H9 (cell line): ENCODE data around the gene IGSF9. TPM values are rescaled to one million over a fixed set of nuclear protein-coding genes. Genes with fewer than 3 reads are reported as not detected.

ENCODE experiments used
- DNase-seq: peaks from one replicate; pipeline ENCODE4 v3.0.0-alpha.2; 2017
- H2AFZ ChIP-seq: one replicate; pipeline ENCODE4 v1.6.1; 2013; ENCODE audit warnings: mild to moderate bottlenecking, low read length, control low read depth, moderate library complexity
- H2AK5ac ChIP-seq: 2 replicates; pipeline ENCODE4 v1.6.1; 2013; ENCODE audit warnings: low read length, control low read depth, mixed read lengths; ENCODE audit not compliant: insufficient read length
- H2BK120ac ChIP-seq: one replicate; pipeline ENCODE4 v1.6.1; 2013; ENCODE audit warnings: low read depth, mild to moderate bottlenecking, low read length, control low read depth, inconsistent platforms; ENCODE audit not compliant: poor library complexity, severe bottlenecking
- H2BK12ac ChIP-seq: 2 replicates; pipeline ENCODE4 v1.6.1; 2013; ENCODE audit warnings: low read length, control low read depth, mixed read lengths, low read depth; ENCODE audit not compliant: insufficient read length
- H2BK15ac ChIP-seq: 2 replicates; pipeline ENCODE4 v1.6.1; 2013; ENCODE audit warnings: low read depth, low read length, control low read depth
- H2BK20ac ChIP-seq: one replicate; pipeline ENCODE4 v1.6.1; 2013; ENCODE audit warnings: low read depth, mild to moderate bottlenecking, low read length, control low read depth, inconsistent platforms; ENCODE audit not compliant: poor library complexity, severe bottlenecking
- H2BK5ac ChIP-seq: 2 replicates; pipeline ENCODE4 v1.6.1; 2013; ENCODE audit warnings: low read length, control low read depth, mixed read lengths; ENCODE audit not compliant: insufficient read length
- H3K14ac ChIP-seq: 2 replicates; pipeline ENCODE4 v1.6.1; 2013; ENCODE audit warnings: low read length, control low read depth; ENCODE audit not compliant: insufficient read depth
- H3K18ac ChIP-seq: 2 replicates; pipeline ENCODE4 v1.6.1; 2013; ENCODE audit warnings: low read depth, mild to moderate bottlenecking, mixed read lengths, low read length, control low read depth; ENCODE audit not compliant: insufficient read length
- H3K23ac ChIP-seq: 2 replicates; pipeline ENCODE4 v1.6.1; 2013; ENCODE audit warnings: low read length, control low read depth, mixed read lengths, low read depth; ENCODE audit not compliant: insufficient read length
- H3K23me2 ChIP-seq: 2 replicates; pipeline ENCODE4 v1.6.1; 2013; ENCODE audit warnings: low read depth, mild to moderate bottlenecking, mixed read lengths, low read length, control low read depth; ENCODE audit not compliant: insufficient read length, poor library complexity, severe bottlenecking
- H3K27ac ChIP-seq: 2 replicates; pipeline ENCODE4 v1.5.1; 2013; ENCODE audit warnings: low read length, control low read depth, mixed read lengths, low read depth; ENCODE audit not compliant: insufficient read length
- H3K27me3 ChIP-seq: 2 replicates; pipeline ENCODE4 v1.6.1; 2013; ENCODE audit warnings: low read length, control low read depth, inconsistent platforms; ENCODE audit not compliant: insufficient read depth
- H3K4ac ChIP-seq: 2 replicates; pipeline ENCODE4 v1.6.1; 2013; ENCODE audit warnings: low read depth, mild to moderate bottlenecking, control low read depth, inconsistent platforms, low read length, moderate library complexity
- H3K4me1 ChIP-seq: 2 replicates; pipeline ENCODE4 v1.6.1; 2013; ENCODE audit warnings: low read length, control low read depth, inconsistent platforms; ENCODE audit not compliant: insufficient read depth
- H3K4me2 ChIP-seq: 2 replicates; pipeline ENCODE4 v1.6.1; 2013; ENCODE audit warnings: low read length, control low read depth, mixed read lengths; ENCODE audit not compliant: insufficient read length, insufficient read depth
- H3K56ac ChIP-seq: 2 replicates; pipeline ENCODE4 v1.6.1; 2013; ENCODE audit warnings: low read depth, mild to moderate bottlenecking, mixed read lengths, low read length, control low read depth; ENCODE audit not compliant: insufficient read length
- H3K79me1 ChIP-seq: 2 replicates; pipeline ENCODE4 v1.6.1; 2013; ENCODE audit warnings: low read depth, mild to moderate bottlenecking, moderate library complexity, low read length, control low read depth, inconsistent platforms; ENCODE audit not compliant: insufficient read depth, poor library complexity, severe bottlenecking
- H3K79me2 ChIP-seq: 2 replicates; pipeline ENCODE4 v1.6.1; 2013; ENCODE audit warnings: low read length, control low read depth, inconsistent platforms; ENCODE audit not compliant: insufficient read depth
- H3K9ac ChIP-seq: 2 replicates; pipeline ENCODE4 v1.6.1; 2013; ENCODE audit warnings: low read length, control low read depth, mixed read lengths; ENCODE audit not compliant: insufficient read length; ENCODE audit errors: extremely low read depth
- H3K9me3 ChIP-seq: one replicate; pipeline ENCODE4 v1.6.1; 2013; ENCODE audit warnings: low read depth, low read length, inconsistent platforms; ENCODE audit not compliant: control insufficient read depth
- H3T11ph ChIP-seq: one replicate; pipeline ENCODE4 v1.6.1; 2013; ENCODE audit warnings: mild to moderate bottlenecking, low read length, control low read depth, inconsistent platforms
- H4K20me1 ChIP-seq: one replicate; pipeline ENCODE4 v1.6.1; 2013; ENCODE audit not compliant: control insufficient read depth, insufficient read length, insufficient read depth
- H4K5ac ChIP-seq: 2 replicates; pipeline ENCODE4 v1.6.1; 2013; ENCODE audit warnings: low read depth, mild to moderate bottlenecking, mixed read lengths, low read length, control low read depth; ENCODE audit not compliant: insufficient read length
- H4K8ac ChIP-seq: replicated peaks from 2 replicates; pipeline ENCODE4 v1.6.1; 2013; ENCODE audit warnings: low read length, control low read depth, mixed read lengths, low read depth; ENCODE audit not compliant: insufficient read length
- H4K91ac ChIP-seq: 2 replicates; pipeline ENCODE4 v1.6.1; 2013; ENCODE audit warnings: low read depth, mild to moderate bottlenecking, moderate library complexity, mixed read lengths, low read length, control low read depth; ENCODE audit not compliant: insufficient read length
- H3K27ac Mint-ChIP-seq, 3 experiments: 2 replicates in 2 of 3; 3 replicates in 1 of 3; pipeline ENCODE4 v1.8.0; 2020 to 2021; ENCODE audit warnings: mixed read lengths in 3 of 3, mild to moderate bottlenecking in 1 of 3, moderate library complexity in 1 of 3
- H3K27me3 Mint-ChIP-seq: 2 replicates; pipeline ENCODE4 v1.8.0; 2021; ENCODE audit warnings: low read depth, mild to moderate bottlenecking, moderate library complexity, mixed read lengths
- H3K36me3 Mint-ChIP-seq, 3 experiments: 2 replicates in 2 of 3; 3 replicates in 1 of 3; pipeline ENCODE4 v1.8.0; 2020 to 2021; ENCODE audit warnings: low read depth in 3 of 3, mixed read lengths in 3 of 3; ENCODE audit not compliant: insufficient read depth in 1 of 3
- H3K4me1 Mint-ChIP-seq, 2 experiments: 2 replicates each; pipeline ENCODE4 v1.8.0; 2020; ENCODE audit warnings: mixed read lengths in 2 of 2
- H3K4me3 Mint-ChIP-seq, 2 experiments: 2 replicates in 1 of 2; 3 replicates in 1 of 2; pipeline ENCODE4 v1.8.0; 2020 to 2021; ENCODE audit warnings: mild to moderate bottlenecking in 2 of 2, mixed read lengths in 2 of 2, moderate library complexity in 1 of 2
- H3K9me3 Mint-ChIP-seq, 2 experiments: 2 replicates in 1 of 2; 3 replicates in 1 of 2; pipeline ENCODE4 v1.8.0; 2020; ENCODE audit warnings: mild to moderate bottlenecking in 2 of 2, mixed read lengths in 2 of 2, moderate library complexity in 1 of 2
- WGBS: extraction: QIAGEN DNeasy Blood & Tissue Kit; methylation state at CpG from one replicate; pipeline ENCODE4 v1.1.7; 2013; ENCODE audit warnings: missing lambda C conversion rate, low lambda C conversion rate, mixed read lengths; ENCODE audit not compliant: insufficient read length; ENCODE audit errors: extremely low coverage; 5-methylcytosine and 5-hydroxymethylcytosine counted together
- total RNA-seq: library from RNA; stranded (reverse); gene quantifications from 2 replicates; pipeline ENCODE4 v1.2.1, GENCODE V29; 2021
- TF ChIP-seq, protein P1 (sequence below): fragments of 200-600 bp; sonication (generic); conservative IDR thresholded peaks from 3 replicates; pipeline ENCODE4 v1.8.0; 2021; ENCODE audit warnings: antibody characterized with exemption, mild to moderate bottlenecking

IGSF9 gene
- total RNA-seq, 1 experiment from 2014 or later = 11.3 TPM

DNA sequence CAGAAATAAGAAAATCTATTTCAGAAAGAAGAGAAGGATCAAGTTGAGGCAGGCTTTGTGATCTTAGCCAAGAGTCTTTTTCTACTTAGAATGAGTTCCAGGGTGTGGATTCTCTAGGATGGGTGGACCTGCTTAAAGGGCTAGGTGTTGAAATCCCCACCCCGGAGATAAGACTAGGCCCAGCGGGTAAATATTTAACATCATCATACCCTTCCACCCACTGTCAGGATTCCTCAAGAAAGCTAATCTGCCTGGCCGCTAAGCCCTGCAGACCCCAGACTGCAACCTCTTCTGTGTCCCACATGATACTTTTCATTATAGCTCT lies 5.8 kb downstream of the IGSF9 start:
- Mint-ChIP-seq H3K9me3 (no peaks in the 10 kb centered on the region), H3K36me3 (peaks cover 16 to 20% (median 18%) of the 10 kb centered on the region in 3 experiments), H3K27me3 (peaks cover 1% of the 10 kb centered on the region), H3K4me3 (no peak overlapping the region), H3K27ac (peak overlapping the region in 1 of 3 experiments; percentile 48; a peak in 2 of 7 replicates), H3K4me1 (peaks cover 41 to 64% of the 10 kb centered on the region in 2 experiments)
- no peak overlapping the region for H2BK5ac ChIP-seq
- no peak for DNase-seq
- H2BK15ac ChIP-seq = no peak overlapping the region
- H4K5ac ChIP-seq = no peak overlapping the region
- no peak overlapping the region for H2AK5ac ChIP-seq
- TF ChIP-seq, protein P1, sequence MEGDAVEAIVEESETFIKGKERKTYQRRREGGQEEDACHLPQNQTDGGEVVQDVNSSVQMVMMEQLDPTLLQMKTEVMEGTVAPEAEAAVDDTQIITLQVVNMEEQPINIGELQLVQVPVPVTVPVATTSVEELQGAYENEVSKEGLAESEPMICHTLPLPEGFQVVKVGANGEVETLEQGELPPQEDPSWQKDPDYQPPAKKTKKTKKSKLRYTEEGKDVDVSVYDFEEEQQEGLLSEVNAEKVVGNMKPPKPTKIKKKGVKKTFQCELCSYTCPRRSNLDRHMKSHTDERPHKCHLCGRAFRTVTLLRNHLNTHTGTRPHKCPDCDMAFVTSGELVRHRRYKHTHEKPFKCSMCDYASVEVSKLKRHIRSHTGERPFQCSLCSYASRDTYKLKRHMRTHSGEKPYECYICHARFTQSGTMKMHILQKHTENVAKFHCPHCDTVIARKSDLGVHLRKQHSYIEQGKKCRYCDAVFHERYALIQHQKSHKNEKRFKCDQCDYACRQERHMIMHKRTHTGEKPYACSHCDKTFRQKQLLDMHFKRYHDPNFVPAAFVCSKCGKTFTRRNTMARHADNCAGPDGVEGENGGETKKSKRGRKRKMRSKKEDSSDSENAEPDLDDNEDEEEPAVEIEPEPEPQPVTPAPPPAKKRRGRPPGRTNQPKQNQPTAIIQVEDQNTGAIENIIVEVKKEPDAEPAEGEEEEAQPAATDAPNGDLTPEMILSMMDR = no peak
- H3K4me1 ChIP-seq = no peaks in the 10 kb centered on the region; the same call in 1 of the 2 replicates
- H3T11ph ChIP-seq = no peak overlapping the region
- H3K9ac ChIP-seq = no peak overlapping the region
- no peak overlapping the region for H3K18ac ChIP-seq
- H4K20me1 ChIP-seq = no peaks in the 10 kb centered on the region
- WGBS = no CpG with 5 or more reads among the region's 3 CpGs
- H3K27me3 ChIP-seq = no peaks in the 10 kb centered on the region
- no peak overlapping the region for H2BK120ac ChIP-seq
- no peaks in the 10 kb centered on the region for H3K79me1 ChIP-seq
- no peak overlapping the region for H2AFZ ChIP-seq
- peaks cover 2% of the 10 kb centered on the region for H3K23me2 ChIP-seq
- H3K27ac ChIP-seq = no peak overlapping the region
- H3K4me2 ChIP-seq = no peak overlapping the region
- H4K8ac ChIP-seq = no peak overlapping the region
- H2BK12ac ChIP-seq = no peak overlapping the region
- no peak overlapping the region for H2BK20ac ChIP-seq
- no peaks in the 10 kb centered on the region for H3K79me2 ChIP-seq
- no peaks in the 10 kb centered on the region for H3K9me3 ChIP-seq
- H3K14ac ChIP-seq = no peak overlapping the region
- H3K4ac ChIP-seq = no peak overlapping the region
- no peak overlapping the region for H3K56ac ChIP-seq
- H3K23ac ChIP-seq = no peak overlapping the region
- H4K91ac ChIP-seq = no peak overlapping the region
